Panc1 (cell line): ENCODE data around the gene ORC3.

ENCODE experiments used
- SIN3A ChIP-seq: IDR thresholded peaks from 2 replicates; pipeline ENCODE4 v1.6.1; 2012; ENCODE audit warnings: low read depth, mild to moderate bottlenecking, low read length, moderate library complexity, borderline replicate concordance; ENCODE audit not compliant: insufficient read depth
- TCF7L2 ChIP-seq: IDR thresholded peaks from 2 replicates; pipeline ENCODE4 v1.6.1; 2011; ENCODE audit warnings: mild to moderate bottlenecking, low read depth, low read length, inconsistent platforms
- TF ChIP-seq, protein P1 (sequence below): fragments of 450-650 bp; IDR thresholded peaks from 2 replicates; pipeline ENCODE4 v1.5.1; 2017; ENCODE audit warnings: mild to moderate bottlenecking

GRCh38 chr6:87654875-87655454 lies 65.0 kb downstream of the ORC3 start:
- TF ChIP-seq, protein P1, sequence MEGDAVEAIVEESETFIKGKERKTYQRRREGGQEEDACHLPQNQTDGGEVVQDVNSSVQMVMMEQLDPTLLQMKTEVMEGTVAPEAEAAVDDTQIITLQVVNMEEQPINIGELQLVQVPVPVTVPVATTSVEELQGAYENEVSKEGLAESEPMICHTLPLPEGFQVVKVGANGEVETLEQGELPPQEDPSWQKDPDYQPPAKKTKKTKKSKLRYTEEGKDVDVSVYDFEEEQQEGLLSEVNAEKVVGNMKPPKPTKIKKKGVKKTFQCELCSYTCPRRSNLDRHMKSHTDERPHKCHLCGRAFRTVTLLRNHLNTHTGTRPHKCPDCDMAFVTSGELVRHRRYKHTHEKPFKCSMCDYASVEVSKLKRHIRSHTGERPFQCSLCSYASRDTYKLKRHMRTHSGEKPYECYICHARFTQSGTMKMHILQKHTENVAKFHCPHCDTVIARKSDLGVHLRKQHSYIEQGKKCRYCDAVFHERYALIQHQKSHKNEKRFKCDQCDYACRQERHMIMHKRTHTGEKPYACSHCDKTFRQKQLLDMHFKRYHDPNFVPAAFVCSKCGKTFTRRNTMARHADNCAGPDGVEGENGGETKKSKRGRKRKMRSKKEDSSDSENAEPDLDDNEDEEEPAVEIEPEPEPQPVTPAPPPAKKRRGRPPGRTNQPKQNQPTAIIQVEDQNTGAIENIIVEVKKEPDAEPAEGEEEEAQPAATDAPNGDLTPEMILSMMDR = no peak
- no peak for TF ChIP-seq SIN3A
- TF ChIP-seq TCF7L2 = no peak
